WTC11 (cell line): ENCODE measurements around the gene TRIB2. TPM values are rescaled to one million over a fixed set of nuclear protein-coding genes. Genes with fewer than 3 reads are reported as not detected.

ENCODE experiments used
- ATAC-seq: fragments of 200-7000 bp; cut with Tn5 transposase; 2 replicates; pipeline ENCODE4 v1.10.0; 2021; ENCODE audit warnings: mild to moderate bottlenecking, moderate library complexity
- CTCF ChIA-PET: fragments of 300-600 bp; sonication (Branson Sonifier 250); formaldehyde crosslinking; loops from one replicate; lab custom pipeline; 2021; ENCODE audit warnings: antibody characterized with exemption; lab: Charles Lee
- POLR2A ChIA-PET: fragments of 350-600 bp; sonication (Branson Sonifier 250); formaldehyde crosslinking; loops from one replicate; lab custom pipeline; 2021; ENCODE audit warnings: antibody characterized with exemption; lab: Charles Lee
- DNase-seq: peaks from one replicate; pipeline ENCODE4 v3.0.0; 2021; ENCODE audit warnings: low spot score
- H3K27ac Mint-ChIP-seq: 2 replicates; pipeline ENCODE4 v1.8.0; 2021; ENCODE audit warnings: mixed read lengths
- H3K27me3 Mint-ChIP-seq: 2 replicates; pipeline ENCODE4 v1.8.0; 2021; ENCODE audit warnings: low read depth, mild to moderate bottlenecking, moderate library complexity, mixed read lengths
- H3K36me3 Mint-ChIP-seq: 2 replicates; pipeline ENCODE4 v1.8.0; 2021; ENCODE audit warnings: mixed read lengths
- H3K4me1 Mint-ChIP-seq: 2 replicates; pipeline ENCODE4 v1.8.0; 2022; ENCODE audit warnings: mixed read lengths
- H3K4me3 Mint-ChIP-seq: 2 replicates; pipeline ENCODE4 v1.8.0; 2021; ENCODE audit warnings: mild to moderate bottlenecking, moderate library complexity, mixed read lengths
- H3K9me3 Mint-ChIP-seq: 2 replicates; pipeline ENCODE4 v1.8.0; 2021; ENCODE audit warnings: mixed read lengths
- ESRRA ChIP-seq: sonication (generic); formaldehyde crosslinking; IDR thresholded peaks from 2 replicates; pipeline ENCODE4 v1.8.1; 2022; ENCODE audit warnings: mild to moderate bottlenecking, missing genetic modification reagents, borderline replicate concordance
- FOXJ3 ChIP-seq: sonication (generic); formaldehyde crosslinking; IDR thresholded peaks from 2 replicates; pipeline ENCODE4 v1.9.0; 2021; ENCODE audit warnings: missing genetic modification reagents, mild to moderate bottlenecking, borderline replicate concordance
- FOXK1 ChIP-seq: sonication (generic); formaldehyde crosslinking; IDR thresholded peaks from 2 replicates; pipeline ENCODE4 v1.8.0; 2022; ENCODE audit warnings: mild to moderate bottlenecking, moderate library complexity, missing genetic modification reagents
- NFYB ChIP-seq: sonication (generic); formaldehyde crosslinking; conservative IDR thresholded peaks from 2 replicates; pipeline ENCODE4 v1.8.0; 2022; ENCODE audit warnings: low read depth, missing genetic modification reagents
- OVOL2 ChIP-seq: fragments of 250-450 bp; sonication (Bioruptor Pico); IDR thresholded peaks from 2 replicates; pipeline ENCODE4 v1.9.0; 2021; ENCODE audit warnings: mild to moderate bottlenecking, borderline replicate concordance
- TEAD1 ChIP-seq: sonication (generic); formaldehyde crosslinking; IDR thresholded peaks from 2 replicates; pipeline ENCODE4 v1.8.0; 2022; ENCODE audit warnings: mild to moderate bottlenecking, missing genetic modification reagents
- ZBTB21 ChIP-seq: sonication (generic); formaldehyde crosslinking; IDR thresholded peaks from 2 replicates; pipeline ENCODE4 v1.8.1; 2023; ENCODE audit warnings: mild to moderate bottlenecking, missing genetic modification reagents, borderline replicate concordance
- ZNF317 ChIP-seq: sonication (generic); formaldehyde crosslinking; IDR thresholded peaks from 2 replicates; pipeline ENCODE4 v1.8.1; 2023; ENCODE audit warnings: low read depth, mild to moderate bottlenecking, moderate library complexity, missing genetic modification reagents, borderline replicate concordance
- total RNA-seq: library from RNA; stranded (reverse); gene quantifications from 3 replicates; pipeline ENCODE4 v1.2.3, GENCODE V29; 2021
- TF ChIP-seq, protein P1 (sequence below): fragments of 250-450 bp; sonication (Bioruptor Pico); IDR thresholded peaks from 2 replicates; pipeline ENCODE4 v2.1.2; 2022; ENCODE audit warnings: mild to moderate bottlenecking, moderate library complexity
- TF ChIP-seq, protein P2 (sequence below): sonication (generic); formaldehyde crosslinking; IDR thresholded peaks from 2 replicates; pipeline ENCODE4 v1.8.1; 2022; ENCODE audit warnings: missing genetic modification reagents, borderline replicate concordance
- TF ChIP-seq, protein P3 (sequence below): sonication (generic); formaldehyde crosslinking; IDR thresholded peaks from 2 replicates; pipeline ENCODE4 v1.8.0; 2022; ENCODE audit warnings: mild to moderate bottlenecking, missing genetic modification reagents
- TF ChIP-seq, protein P4 (sequence below): sonication (generic); formaldehyde crosslinking; conservative IDR thresholded peaks from 2 replicates; pipeline ENCODE4 v1.8.1; 2022; ENCODE audit warnings: mild to moderate bottlenecking, missing genetic modification reagents
- TF ChIP-seq, protein P5 (sequence below): sonication (generic); formaldehyde crosslinking; IDR thresholded peaks from 2 replicates; pipeline ENCODE4 v1.8.0; 2022; ENCODE audit warnings: missing genetic modification reagents
- TF ChIP-seq, protein P6 (sequence below): sonication (generic); formaldehyde crosslinking; IDR thresholded peaks from 2 replicates; pipeline ENCODE4 v1.8.0; 2023; ENCODE audit warnings: mild to moderate bottlenecking, missing genetic modification reagents
- TF ChIP-seq, protein P7 (sequence below): fragments of 250-450 bp; sonication (Bioruptor Pico); IDR thresholded peaks from 2 replicates; pipeline ENCODE4 v1.9.0; 2021; ENCODE audit warnings: mild to moderate bottlenecking
- TF ChIP-seq, protein P8 (sequence below): sonication (generic); formaldehyde crosslinking; IDR thresholded peaks from 2 replicates; pipeline ENCODE4 v1.8.1; 2023; ENCODE audit warnings: mild to moderate bottlenecking, missing genetic modification reagents, moderate library complexity

The TRIB2 gene
- total RNA-seq, 1 experiment from 2014 or later: 89.3 TPM

DNA sequence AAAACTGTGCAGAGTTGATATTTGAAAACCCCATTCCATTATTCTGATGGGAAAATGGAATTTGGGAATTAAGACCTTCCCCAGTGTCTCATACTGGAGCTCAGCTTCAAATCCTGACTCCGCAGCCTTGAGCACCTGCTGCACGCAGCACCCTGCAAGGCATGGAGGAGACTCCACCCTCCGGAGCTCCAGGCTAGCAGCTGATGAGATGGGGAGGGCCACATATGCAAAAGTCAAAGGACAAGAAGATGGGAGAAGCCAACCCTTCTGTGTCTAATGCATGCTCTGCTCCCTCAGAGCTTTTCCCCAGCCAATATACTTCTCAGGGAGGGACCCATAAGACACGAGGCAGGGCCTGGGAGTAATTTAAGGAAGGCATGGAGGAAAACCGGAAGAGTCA, 34.7 kb upstream of the TRIB2 start (continued):
- TF ChIP-seq, protein P1, sequence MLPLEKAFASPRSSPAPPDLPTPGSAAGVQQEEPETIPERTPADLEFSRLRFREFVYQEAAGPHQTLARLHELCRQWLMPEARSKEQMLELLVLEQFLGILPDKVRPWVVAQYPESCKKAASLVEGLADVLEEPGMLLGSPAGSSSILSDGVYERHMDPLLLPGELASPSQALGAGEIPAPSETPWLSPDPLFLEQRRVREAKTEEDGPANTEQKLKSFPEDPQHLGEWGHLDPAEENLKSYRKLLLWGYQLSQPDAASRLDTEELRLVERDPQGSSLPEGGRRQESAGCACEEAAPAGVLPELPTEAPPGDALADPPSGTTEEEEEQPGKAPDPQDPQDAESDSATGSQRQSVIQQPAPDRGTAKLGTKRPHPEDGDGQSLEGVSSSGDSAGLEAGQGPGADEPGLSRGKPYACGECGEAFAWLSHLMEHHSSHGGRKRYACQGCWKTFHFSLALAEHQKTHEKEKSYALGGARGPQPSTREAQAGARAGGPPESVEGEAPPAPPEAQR (CRISPR knock-in tag): no peak
- TF ChIP-seq, protein P2, sequence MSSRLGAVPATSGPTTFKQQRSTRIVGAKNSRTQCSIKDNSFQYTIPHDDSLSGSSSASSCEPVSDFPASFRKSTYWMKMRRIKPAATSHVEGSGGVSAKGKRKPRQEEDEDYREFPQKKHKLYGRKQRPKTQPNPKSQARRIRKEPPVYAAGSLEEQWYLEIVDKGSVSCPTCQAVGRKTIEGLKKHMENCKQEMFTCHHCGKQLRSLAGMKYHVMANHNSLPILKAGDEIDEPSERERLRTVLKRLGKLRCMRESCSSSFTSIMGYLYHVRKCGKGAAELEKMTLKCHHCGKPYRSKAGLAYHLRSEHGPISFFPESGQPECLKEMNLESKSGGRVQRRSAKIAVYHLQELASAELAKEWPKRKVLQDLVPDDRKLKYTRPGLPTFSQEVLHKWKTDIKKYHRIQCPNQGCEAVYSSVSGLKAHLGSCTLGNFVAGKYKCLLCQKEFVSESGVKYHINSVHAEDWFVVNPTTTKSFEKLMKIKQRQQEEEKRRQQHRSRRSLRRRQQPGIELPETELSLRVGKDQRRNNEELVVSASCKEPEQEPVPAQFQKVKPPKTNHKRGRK (CRISPR knock-in tag): no peak
- no peak for TF ChIP-seq NFYB (CRISPR knock-in tag)

DNA sequence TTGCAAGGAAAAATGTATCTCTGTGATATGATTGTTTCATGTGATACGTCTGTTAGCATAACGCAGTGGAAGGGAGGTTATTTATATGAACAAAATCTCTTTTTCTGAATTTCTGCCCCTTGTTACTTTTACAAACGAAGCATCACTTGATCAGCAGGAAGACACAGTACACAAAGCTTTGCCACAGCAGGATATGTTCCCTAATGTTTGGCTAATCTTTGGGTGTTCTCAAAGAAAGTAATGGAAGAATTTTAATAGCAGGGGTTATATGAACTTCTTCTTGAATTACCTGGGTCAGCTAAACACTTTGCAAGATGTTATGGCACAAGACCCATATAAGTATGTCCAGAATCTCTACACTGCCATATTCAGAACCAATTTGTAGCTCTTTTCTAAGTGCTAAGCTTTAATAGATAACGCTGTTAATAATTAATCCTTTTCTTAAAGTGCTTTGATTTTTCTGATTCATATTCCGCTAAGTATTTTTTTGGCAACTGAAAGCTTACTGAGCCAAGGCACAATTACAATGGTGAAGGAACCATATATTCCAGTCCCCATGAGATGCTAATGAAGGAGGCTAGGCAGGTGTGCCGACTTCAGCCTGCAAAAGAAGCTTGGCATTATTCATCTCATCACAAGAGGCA, 33.2 kb upstream of the TRIB2 start:
- no peak overlapping the region for H3K4me3 Mint-ChIP-seq
- TF ChIP-seq ZBTB21 (CRISPR knock-in tag): no peak
- ATAC-seq (no peak), DNase-seq (no peak)
- peaks cover 45% of the 10 kb centered on the region for H3K4me1 Mint-ChIP-seq
- peaks cover 15% of the 10 kb centered on the region for H3K36me3 Mint-ChIP-seq
- ChIA-PET CTCF (interaction anchor here (1.3 to 1.7 kb wide), 2 partner anchors 33 to 324 kb away, joined by 4 to 12 read pairs; partner anchors contain the start of gene TRIB2), POLR2A (no interaction called here)
- H3K27me3 Mint-ChIP-seq: peaks cover 14% of the 10 kb centered on the region; the same call in 1 of the 2 replicates
- no peak overlapping the region for H3K27ac Mint-ChIP-seq
- H3K9me3 Mint-ChIP-seq: peaks cover 28% of the 10 kb centered on the region

DNA sequence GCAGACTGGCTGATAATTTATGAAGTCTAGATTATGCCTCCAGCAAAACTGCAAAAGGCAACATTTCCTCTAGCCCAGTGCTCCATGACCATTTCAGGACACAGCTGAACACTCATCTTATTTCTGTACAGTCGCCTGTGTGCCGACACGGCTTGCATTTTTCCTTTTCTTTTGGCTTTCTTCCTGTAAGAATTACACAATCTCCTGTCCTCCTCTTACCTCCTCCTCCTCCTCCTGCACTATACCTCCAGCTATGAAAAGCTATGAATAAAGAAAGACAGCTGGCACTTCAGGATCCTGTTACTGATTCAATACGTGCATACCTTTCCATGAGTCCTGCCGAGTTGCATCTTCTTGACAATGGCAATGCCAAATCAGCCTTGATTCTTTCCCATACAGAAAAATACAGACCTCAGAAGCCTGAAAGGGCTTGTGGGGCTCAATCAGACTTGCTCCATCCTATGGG, 32.2 kb upstream of the TRIB2 start:
- H3K27ac Mint-ChIP-seq: no peak overlapping the region
- peaks cover 49% of the 10 kb centered on the region for H3K4me1 Mint-ChIP-seq
- ATAC-seq: peak; percentile 60
- peaks cover 14% of the 10 kb centered on the region; the same call in 1 of the 2 replicates for H3K27me3 Mint-ChIP-seq
- H3K36me3 Mint-ChIP-seq: peaks cover 14% of the 10 kb centered on the region
- POLR2A ChIA-PET: no interaction called here
- H3K9me3 Mint-ChIP-seq: peaks cover 28% of the 10 kb centered on the region
- CTCF ChIA-PET: interaction anchor here (1.7 kb wide), 1 partner anchor 32 kb away, joined by 12 read pairs; the partner anchor contains the start of gene TRIB2
- DNase-seq: no peak
- no peak overlapping the region; the same call in 1 of the 2 replicates for H3K4me3 Mint-ChIP-seq
- TF ChIP-seq, protein P3, sequence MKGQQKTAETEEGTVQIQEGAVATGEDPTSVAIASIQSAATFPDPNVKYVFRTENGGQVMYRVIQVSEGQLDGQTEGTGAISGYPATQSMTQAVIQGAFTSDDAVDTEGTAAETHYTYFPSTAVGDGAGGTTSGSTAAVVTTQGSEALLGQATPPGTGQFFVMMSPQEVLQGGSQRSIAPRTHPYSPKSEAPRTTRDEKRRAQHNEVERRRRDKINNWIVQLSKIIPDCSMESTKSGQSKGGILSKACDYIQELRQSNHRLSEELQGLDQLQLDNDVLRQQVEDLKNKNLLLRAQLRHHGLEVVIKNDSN: no peak
- TF ChIP-seq, protein P4, sequence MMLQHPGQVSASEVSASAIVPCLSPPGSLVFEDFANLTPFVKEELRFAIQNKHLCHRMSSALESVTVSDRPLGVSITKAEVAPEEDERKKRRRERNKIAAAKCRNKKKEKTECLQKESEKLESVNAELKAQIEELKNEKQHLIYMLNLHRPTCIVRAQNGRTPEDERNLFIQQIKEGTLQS (CRISPR knock-in tag): no peak
- no peak for TF ChIP-seq FOXK1 (CRISPR knock-in tag)
- no peak for TF ChIP-seq TEAD1 (CRISPR knock-in tag)
- no peak for TF ChIP-seq ZNF317
- TF ChIP-seq, protein P5, sequence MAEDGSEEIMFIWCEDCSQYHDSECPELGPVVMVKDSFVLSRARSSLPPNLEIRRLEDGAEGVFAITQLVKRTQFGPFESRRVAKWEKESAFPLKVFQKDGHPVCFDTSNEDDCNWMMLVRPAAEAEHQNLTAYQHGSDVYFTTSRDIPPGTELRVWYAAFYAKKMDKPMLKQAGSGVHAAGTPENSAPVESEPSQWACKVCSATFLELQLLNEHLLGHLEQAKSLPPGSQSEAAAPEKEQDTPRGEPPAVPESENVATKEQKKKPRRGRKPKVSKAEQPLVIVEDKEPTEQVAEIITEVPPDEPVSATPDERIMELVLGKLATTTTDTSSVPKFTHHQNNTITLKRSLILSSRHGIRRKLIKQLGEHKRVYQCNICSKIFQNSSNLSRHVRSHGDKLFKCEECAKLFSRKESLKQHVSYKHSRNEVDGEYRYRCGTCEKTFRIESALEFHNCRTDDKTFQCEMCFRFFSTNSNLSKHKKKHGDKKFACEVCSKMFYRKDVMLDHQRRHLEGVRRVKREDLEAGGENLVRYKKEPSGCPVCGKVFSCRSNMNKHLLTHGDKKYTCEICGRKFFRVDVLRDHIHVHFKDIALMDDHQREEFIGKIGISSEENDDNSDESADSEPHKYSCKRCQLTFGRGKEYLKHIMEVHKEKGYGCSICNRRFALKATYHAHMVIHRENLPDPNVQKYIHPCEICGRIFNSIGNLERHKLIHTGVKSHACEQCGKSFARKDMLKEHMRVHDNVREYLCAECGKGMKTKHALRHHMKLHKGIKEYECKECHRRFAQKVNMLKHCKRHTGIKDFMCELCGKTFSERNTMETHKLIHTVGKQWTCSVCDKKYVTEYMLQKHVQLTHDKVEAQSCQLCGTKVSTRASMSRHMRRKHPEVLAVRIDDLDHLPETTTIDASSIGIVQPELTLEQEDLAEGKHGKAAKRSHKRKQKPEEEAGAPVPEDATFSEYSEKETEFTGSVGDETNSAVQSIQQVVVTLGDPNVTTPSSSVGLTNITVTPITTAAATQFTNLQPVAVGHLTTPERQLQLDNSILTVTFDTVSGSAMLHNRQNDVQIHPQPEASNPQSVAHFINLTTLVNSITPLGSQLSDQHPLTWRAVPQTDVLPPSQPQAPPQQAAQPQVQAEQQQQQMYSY (CRISPR knock-in tag): no peak
- no peak for TF ChIP-seq ESRRA (CRISPR knock-in tag)
- TF ChIP-seq, protein P6, sequence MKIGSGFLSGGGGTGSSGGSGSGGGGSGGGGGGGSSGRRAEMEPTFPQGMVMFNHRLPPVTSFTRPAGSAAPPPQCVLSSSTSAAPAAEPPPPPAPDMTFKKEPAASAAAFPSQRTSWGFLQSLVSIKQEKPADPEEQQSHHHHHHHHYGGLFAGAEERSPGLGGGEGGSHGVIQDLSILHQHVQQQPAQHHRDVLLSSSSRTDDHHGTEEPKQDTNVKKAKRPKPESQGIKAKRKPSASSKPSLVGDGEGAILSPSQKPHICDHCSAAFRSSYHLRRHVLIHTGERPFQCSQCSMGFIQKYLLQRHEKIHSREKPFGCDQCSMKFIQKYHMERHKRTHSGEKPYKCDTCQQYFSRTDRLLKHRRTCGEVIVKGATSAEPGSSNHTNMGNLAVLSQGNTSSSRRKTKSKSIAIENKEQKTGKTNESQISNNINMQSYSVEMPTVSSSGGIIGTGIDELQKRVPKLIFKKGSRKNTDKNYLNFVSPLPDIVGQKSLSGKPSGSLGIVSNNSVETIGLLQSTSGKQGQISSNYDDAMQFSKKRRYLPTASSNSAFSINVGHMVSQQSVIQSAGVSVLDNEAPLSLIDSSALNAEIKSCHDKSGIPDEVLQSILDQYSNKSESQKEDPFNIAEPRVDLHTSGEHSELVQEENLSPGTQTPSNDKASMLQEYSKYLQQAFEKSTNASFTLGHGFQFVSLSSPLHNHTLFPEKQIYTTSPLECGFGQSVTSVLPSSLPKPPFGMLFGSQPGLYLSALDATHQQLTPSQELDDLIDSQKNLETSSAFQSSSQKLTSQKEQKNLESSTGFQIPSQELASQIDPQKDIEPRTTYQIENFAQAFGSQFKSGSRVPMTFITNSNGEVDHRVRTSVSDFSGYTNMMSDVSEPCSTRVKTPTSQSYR: no peak
- TF ChIP-seq OVOL2 (CRISPR knock-in tag): no peak
- TF ChIP-seq, protein P7, sequence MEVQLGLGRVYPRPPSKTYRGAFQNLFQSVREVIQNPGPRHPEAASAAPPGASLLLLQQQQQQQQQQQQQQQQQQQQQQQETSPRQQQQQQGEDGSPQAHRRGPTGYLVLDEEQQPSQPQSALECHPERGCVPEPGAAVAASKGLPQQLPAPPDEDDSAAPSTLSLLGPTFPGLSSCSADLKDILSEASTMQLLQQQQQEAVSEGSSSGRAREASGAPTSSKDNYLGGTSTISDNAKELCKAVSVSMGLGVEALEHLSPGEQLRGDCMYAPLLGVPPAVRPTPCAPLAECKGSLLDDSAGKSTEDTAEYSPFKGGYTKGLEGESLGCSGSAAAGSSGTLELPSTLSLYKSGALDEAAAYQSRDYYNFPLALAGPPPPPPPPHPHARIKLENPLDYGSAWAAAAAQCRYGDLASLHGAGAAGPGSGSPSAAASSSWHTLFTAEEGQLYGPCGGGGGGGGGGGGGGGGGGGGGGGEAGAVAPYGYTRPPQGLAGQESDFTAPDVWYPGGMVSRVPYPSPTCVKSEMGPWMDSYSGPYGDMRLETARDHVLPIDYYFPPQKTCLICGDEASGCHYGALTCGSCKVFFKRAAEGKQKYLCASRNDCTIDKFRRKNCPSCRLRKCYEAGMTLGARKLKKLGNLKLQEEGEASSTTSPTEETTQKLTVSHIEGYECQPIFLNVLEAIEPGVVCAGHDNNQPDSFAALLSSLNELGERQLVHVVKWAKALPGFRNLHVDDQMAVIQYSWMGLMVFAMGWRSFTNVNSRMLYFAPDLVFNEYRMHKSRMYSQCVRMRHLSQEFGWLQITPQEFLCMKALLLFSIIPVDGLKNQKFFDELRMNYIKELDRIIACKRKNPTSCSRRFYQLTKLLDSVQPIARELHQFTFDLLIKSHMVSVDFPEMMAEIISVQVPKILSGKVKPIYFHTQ (CRISPR knock-in tag): no peak
- no peak for TF ChIP-seq FOXJ3 (CRISPR knock-in tag)
- TF ChIP-seq, protein P8, sequence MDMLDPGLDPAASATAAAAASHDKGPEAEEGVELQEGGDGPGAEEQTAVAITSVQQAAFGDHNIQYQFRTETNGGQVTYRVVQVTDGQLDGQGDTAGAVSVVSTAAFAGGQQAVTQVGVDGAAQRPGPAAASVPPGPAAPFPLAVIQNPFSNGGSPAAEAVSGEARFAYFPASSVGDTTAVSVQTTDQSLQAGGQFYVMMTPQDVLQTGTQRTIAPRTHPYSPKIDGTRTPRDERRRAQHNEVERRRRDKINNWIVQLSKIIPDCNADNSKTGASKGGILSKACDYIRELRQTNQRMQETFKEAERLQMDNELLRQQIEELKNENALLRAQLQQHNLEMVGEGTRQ: no peak
